Transverse colon (tissue), 3 donors: Measurements from ENCODE around the gene P2RX5.

Source experiments
- POLR2A ChIP-seq: fragments of 450-650 bp; IDR thresholded peaks from one replicate; pipeline ENCODE4 v1.6.1; 2016; ENCODE audit warnings: antibody characterized with exemption, mild to moderate bottlenecking, moderate library complexity
- POLR2AphosphoS5 ChIP-seq, 3 donors: sonication (generic); formaldehyde crosslinking; IDR thresholded peaks; one replicate each; pipeline ENCODE4 v1.6.1; 2016; ENCODE audit warnings: antibody characterized with exemption in 3 of 3

- TF ChIP-seq POLR2A (no peak), POLR2AphosphoS5 (IDR thresholded peaks at IDR 0.05) (no peak)
Measured at GRCh38 chr17:3663102-3664011, 32.6 kb downstream of the P2RX5 start.
